SU-DHL-6 (cell line): ENCODE data around the gene TTYH3.

ENCODE experiments used
- H2AFZ ChIP-seq: fragments of 200-600 bp; sonication (generic); 2 replicates; pipeline ENCODE4 v1.6.1; 2014; ENCODE audit warnings: low read depth, mild to moderate bottlenecking, moderate library complexity, mixed read lengths, antibody characterized with exemption, low read length; ENCODE audit not compliant: severe bottlenecking
- H3F3A ChIP-seq: fragments of 200-600 bp; shearing (Covaris generic); 2 replicates; pipeline ENCODE4 v1.6.0; 2016; ENCODE audit warnings: antibody characterized with exemption, mild to moderate bottlenecking; ENCODE audit not compliant: insufficient read depth
- H3K27ac ChIP-seq: fragments of 200-600 bp; sonication (generic); 2 replicates; pipeline ENCODE4 v1.5.1; 2016; ENCODE audit warnings: low read depth, mild to moderate bottlenecking, low read length, moderate library complexity, mixed read lengths
- H3K27me3 ChIP-seq: fragments of 200-600 bp; sonication (generic), shearing (Covaris generic); 2 replicates; pipeline ENCODE4 v1.6.0; 2014; ENCODE audit warnings: mild to moderate bottlenecking, low read length
- H3K36me3 ChIP-seq: fragments of 200-600 bp; sonication (generic); 2 replicates; pipeline ENCODE4 v1.6.1; 2014; ENCODE audit warnings: mild to moderate bottlenecking, low read length, mixed read lengths
- H3K4me2 ChIP-seq: fragments of 300-600, 200-600 bp; shearing (Covaris generic), sonication (generic); 2 replicates; pipeline ENCODE4 v1.6.0; 2014; ENCODE audit warnings: low read length, low read depth, mild to moderate bottlenecking; ENCODE audit not compliant: poor library complexity, severe bottlenecking
- H3K4me3 ChIP-seq: fragments of 200-600 bp; sonication (generic); 2 replicates; pipeline ENCODE4 v1.5.1; 2014; ENCODE audit warnings: antibody characterized with exemption, low read length, mild to moderate bottlenecking, mixed read lengths; ENCODE audit not compliant: insufficient read depth, poor library complexity, severe bottlenecking
- H3K79me2 ChIP-seq: fragments of 200-600 bp; sonication (generic); 2 replicates; pipeline ENCODE4 v1.6.1; 2014; ENCODE audit warnings: mild to moderate bottlenecking, low read length, moderate library complexity; ENCODE audit not compliant: insufficient read depth
- H3K9ac ChIP-seq: fragments of 200-600 bp; sonication (generic); 2 replicates; pipeline ENCODE4 v1.7.0; 2014; ENCODE audit warnings: mild to moderate bottlenecking, low read length
- H3K9me2 ChIP-seq: fragments of 200-600 bp; sonication (generic); replicated peaks from 2 replicates; pipeline ENCODE4 v1.6.1; 2014; ENCODE audit warnings: low read length; ENCODE audit not compliant: insufficient read depth
- H3K9me3 ChIP-seq: fragments of 200-600 bp; sonication (generic); 2 replicates; pipeline ENCODE4 v1.6.1; 2014; ENCODE audit warnings: low read length, mixed read lengths; ENCODE audit not compliant: insufficient read depth
- H4K20me1 ChIP-seq: fragments of 200-600 bp; sonication (generic); 2 replicates; pipeline ENCODE4 v1.6.1; 2014; ENCODE audit warnings: low read depth, mild to moderate bottlenecking, antibody characterized with exemption, low read length, moderate library complexity, mixed read lengths
- EZH2phosphoT487 ChIP-seq: fragments of 200-600 bp; sonication (generic), shearing (Covaris generic); conservative IDR thresholded peaks from 2 replicates; pipeline ENCODE4 v1.6.1; 2018; ENCODE audit warnings: mild to moderate bottlenecking, antibody characterized with exemption, low read length, moderate library complexity, mixed read lengths
- TF ChIP-seq, protein P1 (sequence below): fragments of 200-600 bp; sonication (generic); IDR thresholded peaks from one replicate; pipeline ENCODE4 v1.5.1; 2017; ENCODE audit warnings: antibody characterized with exemption, mild to moderate bottlenecking, low read length, moderate library complexity; ENCODE audit not compliant: insufficient read depth, poor library complexity, severe bottlenecking

TTYH3 gene

DNA sequence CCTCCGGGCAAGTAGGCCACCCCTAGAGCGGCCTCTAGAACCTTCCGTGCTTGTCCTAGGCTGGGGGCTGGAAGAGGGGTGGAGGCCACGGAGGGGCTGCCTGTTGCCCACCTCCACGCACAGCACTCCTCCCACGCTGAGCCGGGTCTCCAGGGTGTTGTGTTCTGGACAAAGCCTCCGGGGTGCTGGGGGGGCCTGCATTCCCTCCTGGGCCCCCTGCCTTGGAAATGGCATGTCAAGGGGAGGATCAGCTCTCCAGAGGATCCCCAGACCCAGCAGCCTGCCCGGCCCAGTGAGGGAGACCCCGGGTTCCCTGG is 8.1 kb upstream of the TTYH3 start:
- Histone ChIP-seq H3K36me3 (no peaks in the 10 kb centered on the region), H3K9me3 (no peaks in the 10 kb centered on the region), H3K9me2 (no peaks in the 10 kb centered on the region), H3K79me2 (no peaks in the 10 kb centered on the region), H3K27ac (no peak overlapping the region), H4K20me1 (no peaks in the 10 kb centered on the region), H3K27me3 (no peaks in the 10 kb centered on the region), H3K4me2 (no peak overlapping the region), H3K4me3 (no peak overlapping the region), H3K9ac (no peak overlapping the region), H3F3A (no peaks in the 10 kb centered on the region), H2AFZ (no peak overlapping the region)
- no peak for TF ChIP-seq EZH2phosphoT487
- TF ChIP-seq, protein P1, sequence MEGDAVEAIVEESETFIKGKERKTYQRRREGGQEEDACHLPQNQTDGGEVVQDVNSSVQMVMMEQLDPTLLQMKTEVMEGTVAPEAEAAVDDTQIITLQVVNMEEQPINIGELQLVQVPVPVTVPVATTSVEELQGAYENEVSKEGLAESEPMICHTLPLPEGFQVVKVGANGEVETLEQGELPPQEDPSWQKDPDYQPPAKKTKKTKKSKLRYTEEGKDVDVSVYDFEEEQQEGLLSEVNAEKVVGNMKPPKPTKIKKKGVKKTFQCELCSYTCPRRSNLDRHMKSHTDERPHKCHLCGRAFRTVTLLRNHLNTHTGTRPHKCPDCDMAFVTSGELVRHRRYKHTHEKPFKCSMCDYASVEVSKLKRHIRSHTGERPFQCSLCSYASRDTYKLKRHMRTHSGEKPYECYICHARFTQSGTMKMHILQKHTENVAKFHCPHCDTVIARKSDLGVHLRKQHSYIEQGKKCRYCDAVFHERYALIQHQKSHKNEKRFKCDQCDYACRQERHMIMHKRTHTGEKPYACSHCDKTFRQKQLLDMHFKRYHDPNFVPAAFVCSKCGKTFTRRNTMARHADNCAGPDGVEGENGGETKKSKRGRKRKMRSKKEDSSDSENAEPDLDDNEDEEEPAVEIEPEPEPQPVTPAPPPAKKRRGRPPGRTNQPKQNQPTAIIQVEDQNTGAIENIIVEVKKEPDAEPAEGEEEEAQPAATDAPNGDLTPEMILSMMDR: no peak

DNA sequence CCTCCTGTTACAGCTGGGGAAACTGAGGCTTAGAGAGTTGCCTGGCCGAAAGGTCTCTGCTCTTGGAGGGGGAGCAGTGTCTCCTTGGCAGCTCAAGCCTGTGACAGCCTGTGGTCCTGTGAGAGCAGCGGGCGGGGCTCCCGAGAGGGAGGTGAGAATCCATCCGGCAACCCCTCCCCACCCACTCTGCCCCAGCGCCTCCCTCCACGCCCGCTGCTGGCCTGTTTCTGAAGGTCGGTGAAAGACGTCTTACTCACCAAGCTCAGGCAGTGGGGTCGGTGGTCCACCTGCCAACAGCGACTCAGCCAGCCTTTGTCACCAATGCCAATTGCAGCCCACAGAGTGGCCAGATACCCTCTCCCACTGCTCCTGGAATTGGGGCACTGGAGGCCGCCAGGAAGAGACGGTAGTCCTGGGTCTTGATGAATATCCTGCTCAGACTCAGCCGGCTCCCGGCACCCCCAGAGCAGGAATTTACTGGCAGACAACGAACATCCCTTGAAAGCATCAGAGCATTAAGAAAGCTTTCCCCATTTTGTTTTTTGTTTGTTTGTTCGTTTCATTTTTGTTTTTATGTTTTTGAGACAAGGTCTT is 7.4 kb upstream of the TTYH3 start:
- Histone ChIP-seq H3K9ac (no peak overlapping the region), H2AFZ (no peak overlapping the region), H3K27ac (no peak overlapping the region), H3K27me3 (no peaks in the 10 kb centered on the region), H3K79me2 (no peaks in the 10 kb centered on the region), H3K4me3 (no peak overlapping the region), H4K20me1 (no peaks in the 10 kb centered on the region), H3K4me2 (no peak overlapping the region), H3K9me3 (no peaks in the 10 kb centered on the region), H3K9me2 (no peaks in the 10 kb centered on the region), H3K36me3 (no peaks in the 10 kb centered on the region), H3F3A (no peaks in the 10 kb centered on the region)
- TF ChIP-seq, protein P1: no peak
- TF ChIP-seq EZH2phosphoT487: no peak

DNA sequence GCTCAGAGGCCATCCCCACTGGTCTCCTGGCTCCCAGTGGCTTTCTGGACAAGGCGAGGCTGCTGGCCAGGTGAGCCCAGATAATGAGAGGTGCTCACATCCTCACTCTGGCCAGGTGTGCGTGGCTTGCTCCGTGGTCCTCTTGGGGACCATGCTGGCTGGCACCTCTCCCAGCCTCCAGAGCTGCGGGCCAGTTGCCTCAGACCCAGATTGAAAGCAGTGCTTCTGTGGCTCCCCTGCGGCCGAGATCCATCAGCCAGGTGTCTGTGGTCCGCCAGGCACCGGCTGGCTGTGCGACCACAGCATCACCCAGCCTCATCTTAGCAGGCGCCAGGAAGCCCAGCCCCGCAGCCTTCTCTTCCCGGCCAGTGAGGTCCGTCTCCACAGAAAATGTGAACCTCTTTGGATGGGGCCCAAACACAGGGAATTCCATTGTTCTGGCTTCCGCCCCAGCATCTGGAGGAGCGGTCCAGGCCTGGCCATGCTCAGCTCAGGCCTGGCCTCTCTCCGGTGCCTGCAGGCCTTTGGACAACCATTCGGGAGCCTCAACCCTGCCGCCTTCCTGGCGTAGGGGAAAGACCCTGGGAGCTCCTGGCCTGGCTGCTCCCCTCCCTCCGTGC is 5.2 kb upstream of the TTYH3 start:
- Histone ChIP-seq H3K36me3 (no peaks in the 10 kb centered on the region), H3K9me2 (no peaks in the 10 kb centered on the region), H2AFZ (no peak overlapping the region), H3F3A (no peaks in the 10 kb centered on the region), H3K79me2 (no peaks in the 10 kb centered on the region), H3K9ac (no peak overlapping the region), H3K4me2 (no peak overlapping the region), H3K9me3 (no peaks in the 10 kb centered on the region), H3K27me3 (no peaks in the 10 kb centered on the region), H3K4me3 (no peak overlapping the region), H4K20me1 (no peaks in the 10 kb centered on the region), H3K27ac (no peak overlapping the region)
- TF ChIP-seq, protein P1: no peak
